HepG2 (cell line): ENCODE measurements around the gene VPS54. TPM values are rescaled to one million over a fixed set of nuclear protein-coding genes. Genes with fewer than 3 reads are reported as not detected.
A peak's percentile ranks its signal among the peaks of the same experiment; 100 is the strongest.

Experiments
- ATAC-seq: fragments of 200-7000 bp; cut with Tn5 transposase; 3 replicates; pipeline ENCODE4 v1.9.1; 2020; ENCODE audit warnings: mild to moderate bottlenecking, moderate library complexity
- BruUV-seq: library from RNA; stranded (reverse); fragments of 400-500 nt; replicated peaks from 2 replicates; lab custom pipeline; 2021; lab: Mats Ljungman, UMichigan
- CTCF ChIA-PET: fragments of 300-600 bp; formaldehyde crosslinking; extraction: SDS; loops from one replicate; lab custom pipeline; 2021; ENCODE audit warnings: low total read pairs, inconsistent platforms, low intra/inter-chr PET ratio; lab: Yijun Ruan, JAX
- POLR2A ChIA-PET: fragments of 350-600 bp; sonication (Branson Sonifier 250); formaldehyde crosslinking; loops from one replicate; lab custom pipeline; 2020; ENCODE audit warnings: antibody characterized with exemption, inconsistent platforms; lab: Yijun Ruan, JAX
- DNase-seq: peaks from one replicate; pipeline ENCODE4 v3.0.0-alpha.2; 2015; ENCODE audit warnings: low spot score
- FAIRE-seq: peaks from 3 replicates; lab custom pipeline; 2011; peaks lifted over from hg19 to GRCh38; lab: Jason Lieb, UNC
- H2AFZ ChIP-seq: one replicate; pipeline ENCODE4 v1.6.1; 2011; ENCODE audit warnings: low read length, inconsistent platforms
- H3K27ac ChIP-seq: fragments of 300-600 bp; 3 replicates; pipeline ENCODE4 v1.8.0; 2011; ENCODE audit warnings: mixed run types, mild to moderate bottlenecking, mixed read lengths, low read length, inconsistent platforms; ENCODE audit not compliant: insufficient read depth; ENCODE audit errors: extremely low read length
- H3K27me3 ChIP-seq, 2 experiments: fragments of 200-600 bp in 1 of 2; 2 replicates in 1 of 2; 3 replicates in 1 of 2; pipeline versions ENCODE4 v1.6.0 to v1.8.0; 2011; ENCODE audit warnings: low read length in 2 of 2, mild to moderate bottlenecking in 2 of 2, moderate library complexity in 2 of 2, inconsistent platforms in 1 of 2; ENCODE audit not compliant: insufficient read depth in 2 of 2, control insufficient read depth in 1 of 2
- H3K36me3 ChIP-seq, 2 experiments: fragments of 200-600 bp in 1 of 2; replicated peaks in 1 of 2; 2 replicates in 1 of 2; 3 replicates in 1 of 2; pipeline versions ENCODE4 v1.5.1 to v1.8.0; 2011; ENCODE audit warnings: low read length in 2 of 2, inconsistent platforms in 1 of 2; ENCODE audit not compliant: insufficient read depth in 2 of 2, control insufficient read depth in 1 of 2
- H3K4me1 ChIP-seq: 2 replicates; pipeline ENCODE4 v1.5.1; 2012; ENCODE audit warnings: low read length, inconsistent platforms; ENCODE audit not compliant: insufficient read depth
- H3K4me2 ChIP-seq: 2 replicates; pipeline ENCODE4 v1.6.0; 2011; ENCODE audit warnings: low read depth, low read length, inconsistent platforms
- H3K4me3 ChIP-seq, 3 experiments: fragments of 200-600 bp in 1 of 3; sonication (generic), shearing (Covaris generic) in 1 of 3; replicated peaks in 1 of 3; 2 replicates each; pipeline ENCODE4 v1.5.1; 2011 to 2016; ENCODE audit warnings: low read length in 3 of 3, inconsistent platforms in 2 of 3, low read depth in 2 of 3, mild to moderate bottlenecking in 2 of 3, control low read depth in 1 of 3, mixed read lengths in 1 of 3; ENCODE audit not compliant: insufficient read depth in 1 of 3
- H3K79me2 ChIP-seq: one replicate; pipeline ENCODE4 v1.6.1; 2011; ENCODE audit warnings: low read length, inconsistent platforms; ENCODE audit not compliant: insufficient read depth
- H3K9ac ChIP-seq: 2 replicates; pipeline ENCODE4 v1.6.0; 2011; ENCODE audit warnings: mild to moderate bottlenecking, low read depth, low read length, inconsistent platforms; ENCODE audit not compliant: insufficient read depth
- H3K9me3 ChIP-seq: 2 replicates; pipeline ENCODE4 v1.5.1; 2012; ENCODE audit warnings: mild to moderate bottlenecking, low read length
- H4K20me1 ChIP-seq: 2 replicates; pipeline ENCODE4 v1.6.0; 2011; ENCODE audit warnings: inconsistent platforms, mild to moderate bottlenecking, low read length, moderate library complexity; ENCODE audit not compliant: insufficient read depth
- ARID3A ChIP-seq: IDR thresholded peaks from 2 replicates; pipeline ENCODE4 v1.6.1; 2012; ENCODE audit warnings: low read depth, low read length, improper control_type of control experiment
- KAT8 ChIP-seq: IDR thresholded peaks from 2 replicates; pipeline ENCODE4 v1.6.1; 2016; ENCODE audit warnings: missing genetic modification reagents, missing compliant biosample characterization
- NR0B2 ChIP-seq: sonication (generic); formaldehyde crosslinking; IDR thresholded peaks from 2 replicates; pipeline ENCODE4 v1.4.0; 2020; ENCODE audit warnings: mild to moderate bottlenecking, missing genetic modification reagents
- RXRB ChIP-seq: IDR thresholded peaks from 2 replicates; pipeline ENCODE4 v1.6.1; 2016; ENCODE audit warnings: borderline replicate concordance, missing genetic modification reagents, missing compliant biosample characterization
- SALL2 ChIP-seq: sonication (generic); formaldehyde crosslinking; IDR thresholded peaks from 2 replicates; pipeline ENCODE4 v1.8.1; 2023; ENCODE audit warnings: mild to moderate bottlenecking, missing genetic modification reagents, inconsistent platforms
- SKI ChIP-seq: fragments of 450-650 bp; IDR thresholded peaks from one replicate; pipeline ENCODE4 v1.6.1; 2018; ENCODE audit warnings: mild to moderate bottlenecking; ENCODE audit not compliant: partially characterized antibody
- SNAPC5 ChIP-seq: sonication (generic); formaldehyde crosslinking; IDR thresholded peaks from 2 replicates; pipeline ENCODE4 v1.8.1; 2023; ENCODE audit warnings: mild to moderate bottlenecking, missing genetic modification reagents, borderline replicate concordance
- TEAD3 ChIP-seq: optimal IDR thresholded peaks from 2 replicates; pipeline ENCODE3; 2016; ENCODE audit warnings: borderline replicate concordance
- THAP9 ChIP-seq: sonication (generic); formaldehyde crosslinking; IDR thresholded peaks from 2 replicates; pipeline ENCODE4; 2020; ENCODE audit warnings: missing genetic modification reagents, mild to moderate bottlenecking, borderline replicate concordance
- YEATS4 ChIP-seq: sonication (generic); formaldehyde crosslinking; IDR thresholded peaks from 2 replicates; pipeline ENCODE4 v1.4.0; 2020; ENCODE audit warnings: missing genetic modification reagents, borderline replicate concordance
- ZBTB8A ChIP-seq: sonication (generic); formaldehyde crosslinking; IDR thresholded peaks from 2 replicates; pipeline ENCODE4 v1.4.0; 2020; ENCODE audit warnings: mild to moderate bottlenecking, low read depth, missing genetic modification reagents, borderline replicate concordance
- ZMYM4 ChIP-seq: sonication (generic); formaldehyde crosslinking; IDR thresholded peaks from 2 replicates; pipeline ENCODE4 v1.8.1; 2023; ENCODE audit warnings: mild to moderate bottlenecking, missing genetic modification reagents
- ZNF251 ChIP-seq: sonication (generic); formaldehyde crosslinking; IDR thresholded peaks from 2 replicates; pipeline ENCODE4 v1.9.0; 2021; ENCODE audit warnings: mild to moderate bottlenecking, missing genetic modification reagents
- ZNF331 ChIP-seq: sonication (generic); formaldehyde crosslinking; IDR thresholded peaks from 2 replicates; pipeline ENCODE4 v1.4.0; 2020; ENCODE audit warnings: missing genetic modification reagents
- ZNF335 ChIP-seq: sonication (generic); formaldehyde crosslinking; IDR thresholded peaks from 2 replicates; pipeline ENCODE4 v1.4.0; 2020; ENCODE audit warnings: missing genetic modification reagents
- ZNF441 ChIP-seq: sonication (generic); formaldehyde crosslinking; IDR thresholded peaks from 2 replicates; pipeline ENCODE4 v1.7.0; 2021; ENCODE audit warnings: missing genetic modification reagents, borderline replicate concordance
- ZNF558 ChIP-seq: sonication (generic); formaldehyde crosslinking; IDR thresholded peaks from 2 replicates; pipeline ENCODE4 v1.9.0; 2022; ENCODE audit warnings: mild to moderate bottlenecking, missing genetic modification reagents, borderline replicate concordance
- ZNF713 ChIP-seq: sonication (generic); formaldehyde crosslinking; IDR thresholded peaks from 2 replicates; pipeline ENCODE4 v1.4.0; 2020; ENCODE audit warnings: mild to moderate bottlenecking, missing genetic modification reagents
- ZNF780A ChIP-seq: sonication (generic); formaldehyde crosslinking; IDR thresholded peaks from 2 replicates; pipeline ENCODE4 v1.8.0; 2022; ENCODE audit warnings: mild to moderate bottlenecking, missing genetic modification reagents, moderate library complexity
- WGBS: methylation state at CpG from one replicate; pipeline ENCODE4 v1.1.6; 2017; ENCODE audit warnings: low lambda C conversion rate; 5-methylcytosine and 5-hydroxymethylcytosine counted together
- in situ Hi-C: cut with HindIII; loops from 2 replicates; pipeline ENCODE4 v1.10.0; 2017; ENCODE audit warnings: low pct_unique_long_range_greater_than_20kb; ENCODE audit not compliant: extremely low pct_ligation_motif_present
- intact Hi-C: fragments of 100-400 bp; cut with micrococcal nuclease; formaldehyde crosslinking; loops from one replicate; pipeline ENCODE4 v1.10.0; 2022; ENCODE audit not compliant: unreplicated experiment
- polyA plus RNA-seq, 8 experiments: library from polyadenylated mRNA; depleted of rRNA in 3 of 8; stranded (reverse) in 7 of 8; unstranded in 1 of 8; fragments of >200 nt; fragmentation: Illumina TruSeq in 4 of 8; extraction: Trizol in 4 of 8; gene quantifications; 2 replicates each; pipeline versions ENCODE4 v1.2.1 to v1.2.3, GENCODE V29; 2011 to 2016; ENCODE audit warnings: low read depth in 4 of 8, missing spikeins in 1 of 8, mixed read lengths in 1 of 8; ENCODE audit not compliant: insufficient read depth in 1 of 8
- total RNA-seq, 5 experiments: library from RNA; depleted of rRNA; stranded (reverse); fragments of >200 nt; fragmentation: Illumina TruSeq; extraction: Trizol; gene quantifications; 2 replicates each; pipeline ENCODE4 v1.2.3, GENCODE V29; 2016; ENCODE audit warnings: low read depth in 1 of 5

VPS54 gene
- total and polyA plus RNA-seq, 2 of the 13 experiments (the other 11 are each of a cell fraction or from before 2014, with no cell fraction given): 64.7 to 77.5 TPM

- H3K9ac ChIP-seq: 0 out of 2 replicates have a peak overlapping the region, but pooled peaks have one; percentile 16
- no peak for TF ChIP-seq ZNF251 (CRISPR knock-in tag)
- no peak for TF ChIP-seq THAP9 (CRISPR knock-in tag)
- no peak for TF ChIP-seq ZNF558
- TF ChIP-seq ZNF335 (CRISPR knock-in tag): no peak
- 0 out of 2 replicates have a peak, but pooled peaks have one; percentile 28 for TF ChIP-seq ZNF713 (CRISPR knock-in tag)
- TF ChIP-seq NR0B2 (CRISPR knock-in tag): no peak
- TF ChIP-seq ZNF441 (CRISPR knock-in tag): no peak
- TF ChIP-seq ZNF331 (CRISPR knock-in tag): 0 out of 2 replicates have a peak, but pooled peaks have one; percentile 47
- TF ChIP-seq YEATS4 (CRISPR knock-in tag): no peak
- 0 out of 2 replicates have a peak, but pooled peaks have one; percentile 36 for TF ChIP-seq KAT8 (CRISPR knock-in tag)
- TF ChIP-seq SALL2 (CRISPR knock-in tag): 0 out of 2 replicates have a peak, but pooled peaks have one; percentile 36
- TF ChIP-seq ZMYM4: peak; percentile 32; the same call in 1 of the 2 replicates
- TF ChIP-seq TEAD3 (CRISPR knock-in tag): peak; percentile 71
- TF ChIP-seq RXRB (CRISPR knock-in tag): peak; percentile 65; the same call in 1 of the 2 replicates
- TF ChIP-seq SNAPC5 (CRISPR knock-in tag): no peak
- no peak for TF ChIP-seq SKI
- no peak for TF ChIP-seq ZNF780A (CRISPR knock-in tag)
- TF ChIP-seq ARID3A: peak; percentile 73; the same call in 1 of the 2 replicates
- TF ChIP-seq ZBTB8A (CRISPR knock-in tag): no peak
Observed at GRCh38 chr2:64049633-64050220, 30.5 kb upstream of the VPS54 start.

More at GRCh38 chr2:64049633-64050220, 30.5 kb upstream of the VPS54 start:
- intact Hi-C loops: loop anchor here (1.0 to 5.0 kb wide), 5 partner anchors 95 to 513 kb away; partner anchors contain the start of gene PELI1
- no TSS peak for BruUV-seq
- 0 out of 5 replicates have a peak, but pooled peaks cover 0 to 2% of the 10 kb centered on the region in 2 experiments for H3K27me3 ChIP-seq
- H3K9me3 ChIP-seq: no peaks in the 10 kb centered on the region
- no peaks in the 10 kb centered on the region for H3K36me3 ChIP-seq
- ChIA-PET POLR2A (interaction anchor here (0.8 to 1.2 kb wide), 3 partner anchors 25 to 262 kb away, joined by 3 to 7 read pairs (median 5); no protein-coding TSS in a partner anchor), CTCF (interaction anchor here (0.7 to 1.5 kb wide), 5 partner anchors 95 to 438 kb away, joined by 3 to 7 read pairs (median 4); partner anchors contain the start of gene PELI1)
- WGBS: 2% methylated on average over 3 of the region's 3 CpGs
- in situ Hi-C loops: loop anchor here (5.0 to 10.0 kb wide), 2 partner anchors 278 to 435 kb away; no protein-coding TSS in a partner anchor
- FAIRE-seq: peak; percentile 95
- DNase-seq: peak; percentile 76
- H4K20me1 ChIP-seq: no peaks in the 10 kb centered on the region
- no peak overlapping the region for H3K27ac ChIP-seq
- peaks cover 10% of the 10 kb centered on the region for H3K4me1 ChIP-seq
- H2AFZ ChIP-seq: peak overlapping the region; percentile 85
- H3K4me3 ChIP-seq: peak overlapping the region in 1 of 3 experiments; percentile 13; a peak in 1 of 6 replicates
- H3K4me2 ChIP-seq: peak overlapping the region; percentile 60
- no peaks in the 10 kb centered on the region for H3K79me2 ChIP-seq
- ATAC-seq: peak; percentile 96
